Panc1 (cell line): ENCODE measurements around the gene MPPED1. TPM values are rescaled to one million over a fixed set of nuclear protein-coding genes. Genes with fewer than 3 reads are reported as not detected.

Experiments
- ATAC-seq: fragments of 200-7000 bp; cut with Tn5 transposase; 2 replicates; pipeline ENCODE4 v1.9.1; 2020; ENCODE audit warnings: mild to moderate bottlenecking, moderate library complexity
- BruUV-seq: library from RNA; stranded (reverse); fragments of 400-500 nt; replicated peaks from 2 replicates; lab custom pipeline; 2021; lab: Mats Ljungman, UMichigan
- CTCF ChIA-PET: fragments of 300-600 bp; sonication (Branson Sonifier 250); formaldehyde crosslinking; loops from one replicate; lab custom pipeline; 2022; ENCODE audit warnings: antibody characterized with exemption; lab: Charles Lee
- POLR2A ChIA-PET: fragments of 300-600 bp; sonication (Branson Sonifier 250); formaldehyde crosslinking; loops from one replicate; lab custom pipeline; 2022; ENCODE audit warnings: antibody characterized with exemption; lab: Charles Lee
- DNase-seq: peaks from one replicate; pipeline ENCODE4 v3.0.0-alpha.2; 2010; ENCODE audit warnings: low read depth, low spot score
- H3K27ac ChIP-seq: 2 replicates; pipeline ENCODE4 v1.5.1; 2011; ENCODE audit warnings: mild to moderate bottlenecking, low read length, inconsistent platforms
- H3K27me3 ChIP-seq: fragments of 200-500 bp; sonication (Bioruptor generic); 2 replicates; pipeline ENCODE4 v1.6.0; 2014; ENCODE audit warnings: low read length, inconsistent platforms; ENCODE audit not compliant: control insufficient read depth, insufficient read depth
- H3K36me3 ChIP-seq: fragments of 200-500 bp; sonication (Bioruptor generic); 2 replicates; pipeline ENCODE4 v1.5.1; 2014; ENCODE audit warnings: inconsistent platforms, mild to moderate bottlenecking, low read length, moderate library complexity; ENCODE audit not compliant: control insufficient read depth, insufficient read depth
- H3K4me1 ChIP-seq: 2 replicates; pipeline ENCODE4 v1.5.1; 2011; ENCODE audit warnings: inconsistent platforms, mild to moderate bottlenecking, low read length, moderate library complexity; ENCODE audit not compliant: control insufficient read depth, insufficient read depth
- H3K4me3 ChIP-seq, 2 experiments: 2 replicates each; pipeline ENCODE4 v1.5.1; 2011 to 2012; ENCODE audit warnings: low read depth in 2 of 2, low read length in 2 of 2, mild to moderate bottlenecking in 2 of 2, inconsistent platforms in 1 of 2, moderate library complexity in 1 of 2
- H3K9me3 ChIP-seq: fragments of 200-500 bp; sonication (Bioruptor generic); 2 replicates; pipeline ENCODE4 v1.5.1; 2014; ENCODE audit warnings: low read depth, mild to moderate bottlenecking, inconsistent platforms, low read length, moderate library complexity; ENCODE audit not compliant: control insufficient read depth, insufficient read depth
- CTCF ChIP-seq: fragments of 450-650 bp; IDR thresholded peaks from 2 replicates; pipeline ENCODE4 v1.5.1; 2017; ENCODE audit warnings: mild to moderate bottlenecking
- POLR2AphosphoS5 ChIP-seq: IDR thresholded peaks from 2 replicates; pipeline ENCODE4 v1.6.1; 2012; ENCODE audit warnings: mild to moderate bottlenecking, low read depth, low read length, moderate library complexity
- REST ChIP-seq, 2 experiments: IDR thresholded peaks; 2 replicates each; pipeline ENCODE4 v1.6.1; 2011 to 2012; ENCODE audit warnings: low read depth in 2 of 2, control low read depth in 1 of 2, low read length in 1 of 2, mild to moderate bottlenecking in 1 of 2, moderate library complexity in 1 of 2; ENCODE audit not compliant: insufficient read depth in 1 of 2
- SIN3A ChIP-seq: IDR thresholded peaks from 2 replicates; pipeline ENCODE4 v1.6.1; 2012; ENCODE audit warnings: low read depth, mild to moderate bottlenecking, low read length, moderate library complexity, borderline replicate concordance; ENCODE audit not compliant: insufficient read depth
- TCF7L2 ChIP-seq: IDR thresholded peaks from 2 replicates; pipeline ENCODE4 v1.6.1; 2011; ENCODE audit warnings: mild to moderate bottlenecking, low read depth, low read length, inconsistent platforms
- in situ Hi-C: cut with HindIII; loops from 2 replicates; pipeline ENCODE4 v1.10.0; 2016; ENCODE audit warnings: low sequenced_read_pairs, low pct_unique_long_range_greater_than_20kb
- intact Hi-C: fragments of 100-400 bp; cut with micrococcal nuclease; formaldehyde crosslinking; loops from one replicate; pipeline ENCODE4 v1.10.0; 2022; ENCODE audit not compliant: unreplicated experiment
- total RNA-seq: library from RNA; stranded (reverse); gene quantifications from one replicate; pipeline ENCODE4 v1.2.1, GENCODE V29; 2021; ENCODE audit not compliant: unreplicated experiment

MPPED1 gene
- total RNA-seq, 1 experiment from 2014 or later, result not detected

GRCh38 chr22:43428521-43428920 lies 16.7 kb downstream of the MPPED1 start:
- POLR2A ChIA-PET, result no interaction called here
- intact Hi-C loops, result no loop called here
- CTCF ChIA-PET, result interaction anchor here (0.5 kb wide), 1 partner anchor 34 kb away, joined by 9 read pairs; no protein-coding TSS in a partner anchor
- Histone ChIP-seq H3K36me3 (no peaks in the 10 kb centered on the region), H3K27ac (no peak overlapping the region), H3K4me1 (no peaks in the 10 kb centered on the region), H3K4me3 (no peak overlapping the region), H3K9me3 (no peaks in the 10 kb centered on the region), H3K27me3 (no peaks in the 10 kb centered on the region; the same call in 1 of the 2 replicates)
- in situ Hi-C loops, result no loop called here
- TF ChIP-seq TCF7L2 (no peak), REST (IDR thresholded peaks at IDR 0.05; ENCODE audit: insufficient read depth in 1 of 2, low read depth in 2 of 2, low read length in 1 of 2) (no peak), POLR2AphosphoS5 (no peak), CTCF (no peak), SIN3A (no peak)
- no peak for ATAC-seq
- no TSS peak for BruUV-seq
- no peak for DNase-seq

- no peak for ATAC-seq
Observed at GRCh38 chr22:43429426-43429825, 17.6 kb downstream of the MPPED1 start.

More at GRCh38 chr22:43429426-43429825, 17.6 kb downstream of the MPPED1 start:
- ChIA-PET CTCF (interaction anchor here (0.5 kb wide), 1 partner anchor 34 kb away, joined by 9 read pairs; no protein-coding TSS in a partner anchor), POLR2A (no interaction called here)
- BruUV-seq, result no TSS peak
- no peak for DNase-seq
- in situ Hi-C loops, result no loop called here
- TF ChIP-seq TCF7L2 (no peak), CTCF (no peak), POLR2AphosphoS5 (no peak), REST (IDR thresholded peaks at IDR 0.05; ENCODE audit: insufficient read depth in 1 of 2, low read depth in 2 of 2, low read length in 1 of 2) (no peak), SIN3A (no peak)
- Histone ChIP-seq H3K36me3 (no peaks in the 10 kb centered on the region), H3K4me1 (no peaks in the 10 kb centered on the region), H3K27ac (no peak overlapping the region), H3K27me3 (no peaks in the 10 kb centered on the region; the same call in 1 of the 2 replicates), H3K9me3 (no peaks in the 10 kb centered on the region), H3K4me3 (no peak overlapping the region)
- intact Hi-C loops, result no loop called here
